IMR-90 (cell line): Measurements from ENCODE around the gene LRRK2. TPM values are rescaled to one million over a fixed set of nuclear protein-coding genes. Genes with fewer than 3 reads are reported as not detected.

Experiments used
- ATAC-seq: fragments of 200-7000 bp; cut with Tn5 transposase; 2 replicates; pipeline ENCODE4 v1.9.1; 2020; ENCODE audit warnings: low read depth, mild to moderate bottlenecking, moderate library complexity
- BruUV-seq: library from RNA; stranded (reverse); fragments of 400-500 nt; replicated peaks from 2 replicates; lab custom pipeline; 2021; lab: Mats Ljungman, UMichigan
- CTCF ChIA-PET: fragments of 300-600 bp; formaldehyde crosslinking; extraction: SDS; loops from one replicate; lab custom pipeline; 2021; ENCODE audit warnings: antibody characterized with exemption; lab: Yijun Ruan, JAX
- POLR2A ChIA-PET: fragments of 300-600 bp; sonication (Branson Sonifier 250); formaldehyde crosslinking; loops from one replicate; lab custom pipeline; 2022; ENCODE audit warnings: antibody characterized with exemption; ENCODE audit not compliant: unreplicated experiment; lab: Charles Lee
- DNase-seq: peaks from one replicate; pipeline ENCODE4 v3.0.0; 2013
- H2AFZ ChIP-seq: replicated peaks from 2 replicates; pipeline ENCODE3; 2013; ENCODE audit warnings: low read length, mild to moderate bottlenecking; ENCODE audit not compliant: poor library complexity
- H2AK5ac ChIP-seq: 2 replicates; pipeline ENCODE4 v1.6.1; 2013; ENCODE audit warnings: low read depth, low read length, inconsistent platforms
- H2AK9ac ChIP-seq: replicated peaks from 2 replicates; pipeline ENCODE3; 2013; ENCODE audit warnings: mild to moderate bottlenecking, low read depth, low read length, moderate library complexity; ENCODE audit not compliant: poor library complexity
- H2BK120ac ChIP-seq: 2 replicates; pipeline ENCODE4 v1.6.1; 2013; ENCODE audit warnings: low read depth, low read length, inconsistent platforms
- H2BK15ac ChIP-seq: 3 replicates; pipeline ENCODE4 v1.6.1; 2013; ENCODE audit warnings: low read depth, low read length, inconsistent platforms
- H2BK20ac ChIP-seq: 2 replicates; pipeline ENCODE4 v1.6.1; 2013; ENCODE audit warnings: low read depth, mild to moderate bottlenecking, inconsistent platforms, low read length, moderate library complexity
- H2BK5ac ChIP-seq: 2 replicates; pipeline ENCODE4 v1.6.1; 2013; ENCODE audit warnings: mild to moderate bottlenecking, low read depth, low read length, inconsistent platforms; ENCODE audit not compliant: poor library complexity, severe bottlenecking
- H3K14ac ChIP-seq: replicated peaks from 2 replicates; pipeline ENCODE4 v1.6.1; 2013; ENCODE audit warnings: low read depth, low read length, inconsistent platforms
- H3K18ac ChIP-seq: 2 replicates; pipeline ENCODE4 v1.6.1; 2013; ENCODE audit warnings: low read depth, low read length, control low read depth
- H3K23ac ChIP-seq: 2 replicates; pipeline ENCODE4 v1.6.1; 2013; ENCODE audit warnings: low read depth, low read length, inconsistent platforms
- H3K27ac ChIP-seq: 2 replicates; pipeline ENCODE4 v1.5.1; 2013; ENCODE audit warnings: mild to moderate bottlenecking, control low read depth, low read length; ENCODE audit not compliant: insufficient read depth
- H3K27me3 ChIP-seq: 2 replicates; pipeline ENCODE4 v1.6.1; 2013; ENCODE audit warnings: low read length; ENCODE audit not compliant: control insufficient read depth, insufficient read depth
- H3K36me3 ChIP-seq: 2 replicates; pipeline ENCODE4 v1.6.1; 2013; ENCODE audit warnings: low read length, mixed read lengths; ENCODE audit not compliant: control insufficient read depth, insufficient read depth
- H3K4ac ChIP-seq: 2 replicates; pipeline ENCODE4 v1.6.1; 2013; ENCODE audit warnings: low read depth, low read length, inconsistent platforms
- H3K4me1 ChIP-seq: 2 replicates; pipeline ENCODE4 v1.6.1; 2013; ENCODE audit warnings: low read length, mixed read lengths; ENCODE audit not compliant: control insufficient read depth, insufficient read depth
- H3K4me2 ChIP-seq: 2 replicates; pipeline ENCODE4 v1.6.1; 2013; ENCODE audit warnings: low read depth, mild to moderate bottlenecking, control low read depth, low read length, moderate library complexity
- H3K4me3 ChIP-seq: 2 replicates; pipeline ENCODE4 v1.5.1; 2013; ENCODE audit warnings: low read depth, mild to moderate bottlenecking, control low read depth, low read length, moderate library complexity; ENCODE audit not compliant: insufficient read depth
- H3K56ac ChIP-seq: 2 replicates; pipeline ENCODE4 v1.6.1; 2013; ENCODE audit warnings: low read length, inconsistent platforms; ENCODE audit not compliant: insufficient read depth; ENCODE audit errors: extremely low read depth
- H3K79me1 ChIP-seq, 2 experiments: 2 replicates each; pipeline ENCODE4 v1.6.1; 2013; ENCODE audit warnings: low read length in 2 of 2, inconsistent platforms in 1 of 2, low read depth in 1 of 2
- H3K9ac ChIP-seq: 2 replicates; pipeline ENCODE4 v1.6.1; 2013; ENCODE audit warnings: low read depth, low read length, control low read depth
- H3K9me1 ChIP-seq: 2 replicates; pipeline ENCODE4 v1.6.1; 2013; ENCODE audit warnings: low read length, inconsistent platforms; ENCODE audit not compliant: insufficient read depth
- H3K9me3 ChIP-seq: 2 replicates; pipeline ENCODE4 v1.6.1; 2013; ENCODE audit warnings: low read length; ENCODE audit not compliant: control insufficient read depth, insufficient read depth
- H4K20me1 ChIP-seq: 2 replicates; pipeline ENCODE4 v1.6.1; 2013; ENCODE audit warnings: low read length, inconsistent platforms; ENCODE audit not compliant: insufficient read depth
- H4K5ac ChIP-seq: 2 replicates; pipeline ENCODE4 v1.6.1; 2013; ENCODE audit warnings: mild to moderate bottlenecking, low read depth, low read length, control low read depth
- H4K8ac ChIP-seq, 2 experiments: 2 replicates each; pipeline ENCODE4 v1.6.1; 2013; ENCODE audit warnings: low read depth in 2 of 2, low read length in 2 of 2, control low read depth in 1 of 2, inconsistent platforms in 1 of 2
- H4K91ac ChIP-seq: 2 replicates; pipeline ENCODE4 v1.6.1; 2013; ENCODE audit warnings: low read depth, low read length, inconsistent platforms; ENCODE audit not compliant: insufficient read depth
- BHLHE40 ChIP-seq: fragments of 150-350 bp; IDR thresholded peaks from 2 replicates; pipeline ENCODE4 v1.6.1; 2016; ENCODE audit warnings: mild to moderate bottlenecking, low read depth, low read length
- CEBPB ChIP-seq: IDR thresholded peaks from 2 replicates; pipeline ENCODE4 v1.6.1; 2012; ENCODE audit warnings: low read depth, low read length, improper control_type of control experiment
- CHD1 ChIP-seq: IDR thresholded peaks from 2 replicates; pipeline ENCODE4 v1.6.1; 2012; ENCODE audit warnings: low read depth, low read length, improper control_type of control experiment
- MAFK ChIP-seq: IDR thresholded peaks from 2 replicates; pipeline ENCODE4 v1.6.1; 2012; ENCODE audit warnings: low read depth, low read length, improper control_type of control experiment
- NFE2L2 ChIP-seq: fragments of 150-350 bp; IDR thresholded peaks from 2 replicates; pipeline ENCODE4 v1.6.1; 2016; ENCODE audit warnings: low read depth, mild to moderate bottlenecking, low read length
- POLR2A ChIP-seq: IDR thresholded peaks from 2 replicates; pipeline ENCODE4 v1.6.1; 2012; ENCODE audit warnings: mild to moderate bottlenecking, low read depth, low read length
- SMC3 ChIP-seq: fragments of 150-350 bp; IDR thresholded peaks from 2 replicates; pipeline ENCODE4 v1.6.1; 2016; ENCODE audit warnings: low read depth, mild to moderate bottlenecking, antibody characterized with exemption, low read length, moderate library complexity
- WGBS, 2 experiments: methylation state at CpG; one replicate each; pipeline versions ENCODE4 v1.1.5 to v1.1.7; 2013; ENCODE audit warnings: missing lambda C conversion rate in 2 of 2; ENCODE audit not compliant: insufficient read length in 1 of 2; ENCODE audit errors: extremely low coverage in 2 of 2; 5-methylcytosine and 5-hydroxymethylcytosine counted together
- dilution Hi-C: fragments of 300-500 bp; cut with HindIII; formaldehyde crosslinking; loops from one replicate; pipeline ENCODE4 v1.14.3; 2018; ENCODE audit warnings: low sequenced_read_pairs; ENCODE audit not compliant: unreplicated experiment
- in situ Hi-C: fragments of 300-500 bp; cut with MboI; formaldehyde crosslinking; loops from 3 replicates; pipeline ENCODE4 v1.14.3; 2019; ENCODE audit warnings: low sequenced_read_pairs, inconsistent platforms, mixed read lengths
- intact Hi-C: fragments of 100-400 bp; cut with micrococcal nuclease; formaldehyde crosslinking; loops from 2 replicates; pipeline ENCODE4 v1.10.0; 2022
- polyA plus RNA-seq, 3 experiments: library from polyadenylated mRNA; depleted of rRNA; stranded (reverse); fragments of >200 nt; gene quantifications; 2 replicates each; pipeline ENCODE4 v1.2.3, GENCODE V29; 2012; ENCODE audit warnings: low replicate concordance in 1 of 3
- total RNA-seq: library from RNA; depleted of rRNA; stranded (reverse); fragments of >200 nt; gene quantifications from 2 replicates; pipeline ENCODE4 v1.2.3, GENCODE V29; 2012
- TF ChIP-seq, protein P1 (sequence below): fragments of 150-350 bp; IDR thresholded peaks from 2 replicates; pipeline ENCODE4 v1.6.1; 2016; ENCODE audit warnings: low read depth, mild to moderate bottlenecking, low read length, moderate library complexity, borderline replicate concordance
- TF ChIP-seq, protein P2 (sequence below): fragments of 150-350 bp; IDR thresholded peaks from 2 replicates; pipeline ENCODE4 v1.6.1; 2017; ENCODE audit warnings: mild to moderate bottlenecking, antibody characterized with exemption, low read length, low read depth

Gene LRRK2
- total and polyA plus RNA-seq, 2 of the 4 experiments (the other 2 are of a cell fraction): 0.17 to 0.54 TPM

DNA sequence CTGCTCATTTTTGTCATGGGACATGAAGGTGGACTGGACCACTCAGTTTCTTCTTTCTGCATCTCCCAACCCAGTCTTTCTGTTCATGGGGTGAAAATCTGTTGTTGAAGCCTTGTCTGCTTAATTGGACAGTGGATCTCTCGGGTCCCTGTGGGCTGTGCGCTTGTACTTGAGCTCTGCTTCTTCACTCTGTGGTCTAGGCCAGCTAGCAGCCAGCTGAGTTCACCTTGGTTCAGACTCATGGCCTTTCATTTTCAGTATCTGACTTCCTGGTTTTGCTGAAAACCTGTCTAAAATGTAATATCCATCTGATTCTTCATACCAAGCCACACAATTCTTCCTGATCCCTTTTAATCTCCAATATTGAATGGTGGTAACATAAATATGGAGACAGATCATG is 117.2 kb downstream of the LRRK2 start:
- ATAC-seq: no peak
- dilution Hi-C loops: no loop called here

More for the DNA sequence above, 117.2 kb downstream of the LRRK2 start:
- H3K4me3 ChIP-seq: no peak overlapping the region
- no peaks in the 10 kb centered on the region for H3K36me3 ChIP-seq
- POLR2A ChIA-PET: no interaction called here
- H3K4me1 ChIP-seq: no peaks in the 10 kb centered on the region
- CTCF ChIA-PET: no interaction called here
- no peak overlapping the region for H2AFZ ChIP-seq
- no peak overlapping the region for H3K9ac ChIP-seq
- in situ Hi-C loops (no loop called here), intact Hi-C loops (no loop called here)
- no peak overlapping the region for H4K5ac ChIP-seq
- no peak overlapping the region for H4K8ac ChIP-seq
- no peak overlapping the region for H4K91ac ChIP-seq
- no peak overlapping the region for H3K27ac ChIP-seq
- no peak overlapping the region for H2BK5ac ChIP-seq
- DNase-seq: no peak
- H3K18ac ChIP-seq: no peak overlapping the region
- no peak overlapping the region for H3K4me2 ChIP-seq
- no peak overlapping the region for H2AK9ac ChIP-seq
- H3K4ac ChIP-seq: no peak overlapping the region
- H3K9me3 ChIP-seq: no peaks in the 10 kb centered on the region
- no peak overlapping the region for H3K56ac ChIP-seq
- H2BK20ac ChIP-seq: no peak overlapping the region
- H2BK120ac ChIP-seq: no peak overlapping the region
- no peaks in the 10 kb centered on the region for H4K20me1 ChIP-seq
- 83% methylated on average over 2 of the region's 2 CpGs; no CpG with 5 or more reads in 1 of the 2 experiments for WGBS, 2 experiments
- no peaks in the 10 kb centered on the region for H3K79me1 ChIP-seq
- no peak overlapping the region for H2BK15ac ChIP-seq
- TF ChIP-seq NFE2L2 (no peak), CEBPB (no peak), BHLHE40 (no peak), CHD1 (no peak), POLR2A (no peak), MAFK (no peak), SMC3 (no peak)
- TF ChIP-seq, protein P1, sequence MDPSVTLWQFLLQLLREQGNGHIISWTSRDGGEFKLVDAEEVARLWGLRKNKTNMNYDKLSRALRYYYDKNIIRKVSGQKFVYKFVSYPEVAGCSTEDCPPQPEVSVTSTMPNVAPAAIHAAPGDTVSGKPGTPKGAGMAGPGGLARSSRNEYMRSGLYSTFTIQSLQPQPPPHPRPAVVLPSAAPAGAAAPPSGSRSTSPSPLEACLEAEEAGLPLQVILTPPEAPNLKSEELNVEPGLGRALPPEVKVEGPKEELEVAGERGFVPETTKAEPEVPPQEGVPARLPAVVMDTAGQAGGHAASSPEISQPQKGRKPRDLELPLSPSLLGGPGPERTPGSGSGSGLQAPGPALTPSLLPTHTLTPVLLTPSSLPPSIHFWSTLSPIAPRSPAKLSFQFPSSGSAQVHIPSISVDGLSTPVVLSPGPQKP: no peak
- TF ChIP-seq, protein P2, sequence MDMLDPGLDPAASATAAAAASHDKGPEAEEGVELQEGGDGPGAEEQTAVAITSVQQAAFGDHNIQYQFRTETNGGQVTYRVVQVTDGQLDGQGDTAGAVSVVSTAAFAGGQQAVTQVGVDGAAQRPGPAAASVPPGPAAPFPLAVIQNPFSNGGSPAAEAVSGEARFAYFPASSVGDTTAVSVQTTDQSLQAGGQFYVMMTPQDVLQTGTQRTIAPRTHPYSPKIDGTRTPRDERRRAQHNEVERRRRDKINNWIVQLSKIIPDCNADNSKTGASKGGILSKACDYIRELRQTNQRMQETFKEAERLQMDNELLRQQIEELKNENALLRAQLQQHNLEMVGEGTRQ: no peak
- no peak overlapping the region for H3K14ac ChIP-seq
- no peaks in the 10 kb centered on the region for H3K9me1 ChIP-seq
- H2AK5ac ChIP-seq: no peak overlapping the region
- H3K27me3 ChIP-seq: no peaks in the 10 kb centered on the region
- no TSS peak for BruUV-seq
- no peak overlapping the region for H3K23ac ChIP-seq
